Mucosa of stomach (tissue), 1 donor: ENCODE measurements around the gene TUFT1.
"Not testable (repeated sequence)": the region's sequence is repeated elsewhere in the genome, so short reads cannot be mapped to it uniquely, and the experiment has no call there.

Experiments
- H3K27me3 ChIP-seq: one replicate; pipeline ENCODE4 v1.7.0; 2013; ENCODE audit warnings: mild to moderate bottlenecking, low read length; ENCODE audit not compliant: control insufficient read depth, insufficient read depth
- H3K36me3 ChIP-seq: one replicate; pipeline ENCODE4 v1.7.0; 2013; ENCODE audit warnings: low read length; ENCODE audit not compliant: control insufficient read depth, insufficient read depth
- H3K4me1 ChIP-seq: one replicate; pipeline ENCODE4 v1.7.0; 2013; ENCODE audit warnings: mild to moderate bottlenecking, low read length; ENCODE audit not compliant: control insufficient read depth, insufficient read depth
- H3K4me3 ChIP-seq: one replicate; pipeline ENCODE4 v1.7.0; 2013; ENCODE audit warnings: low read length
- H3K9ac ChIP-seq: one replicate; pipeline ENCODE4 v1.7.0; 2013; ENCODE audit warnings: mild to moderate bottlenecking, low read length, moderate library complexity
- H3K9me3 ChIP-seq: one replicate; pipeline ENCODE4 v1.7.0; 2013; ENCODE audit warnings: mild to moderate bottlenecking, low read length, moderate library complexity; ENCODE audit not compliant: control insufficient read depth
- donor health status: Pancreatic carcinoma.

The TUFT1 gene

DNA sequence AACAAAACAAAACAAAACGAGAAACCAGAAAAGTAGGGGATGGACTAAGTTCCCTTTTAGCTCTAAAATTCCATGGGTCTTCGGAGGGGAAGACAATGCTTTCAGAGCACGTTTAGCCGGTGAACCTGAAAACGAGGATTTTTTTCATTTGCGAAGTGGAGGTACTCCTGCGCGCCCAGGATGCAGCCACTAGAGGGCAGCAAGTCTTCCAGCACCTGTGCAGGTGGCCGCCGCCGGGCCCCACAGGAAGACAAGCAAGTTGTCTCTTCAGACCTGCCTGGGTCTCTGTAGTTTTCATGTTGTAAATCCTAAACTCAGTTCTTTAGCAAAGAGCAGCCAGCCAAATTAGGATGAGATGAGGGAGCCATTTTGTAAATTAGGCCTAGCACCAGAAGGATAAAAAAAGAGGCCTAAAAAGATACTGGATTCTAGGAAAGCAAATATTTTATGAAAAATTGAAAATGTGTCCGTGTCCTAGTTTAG lies 54.1 kb downstream of the TUFT1 start:
- Histone ChIP-seq H3K9ac (no peak overlapping the region), H3K4me3 (no peak overlapping the region)

DNA sequence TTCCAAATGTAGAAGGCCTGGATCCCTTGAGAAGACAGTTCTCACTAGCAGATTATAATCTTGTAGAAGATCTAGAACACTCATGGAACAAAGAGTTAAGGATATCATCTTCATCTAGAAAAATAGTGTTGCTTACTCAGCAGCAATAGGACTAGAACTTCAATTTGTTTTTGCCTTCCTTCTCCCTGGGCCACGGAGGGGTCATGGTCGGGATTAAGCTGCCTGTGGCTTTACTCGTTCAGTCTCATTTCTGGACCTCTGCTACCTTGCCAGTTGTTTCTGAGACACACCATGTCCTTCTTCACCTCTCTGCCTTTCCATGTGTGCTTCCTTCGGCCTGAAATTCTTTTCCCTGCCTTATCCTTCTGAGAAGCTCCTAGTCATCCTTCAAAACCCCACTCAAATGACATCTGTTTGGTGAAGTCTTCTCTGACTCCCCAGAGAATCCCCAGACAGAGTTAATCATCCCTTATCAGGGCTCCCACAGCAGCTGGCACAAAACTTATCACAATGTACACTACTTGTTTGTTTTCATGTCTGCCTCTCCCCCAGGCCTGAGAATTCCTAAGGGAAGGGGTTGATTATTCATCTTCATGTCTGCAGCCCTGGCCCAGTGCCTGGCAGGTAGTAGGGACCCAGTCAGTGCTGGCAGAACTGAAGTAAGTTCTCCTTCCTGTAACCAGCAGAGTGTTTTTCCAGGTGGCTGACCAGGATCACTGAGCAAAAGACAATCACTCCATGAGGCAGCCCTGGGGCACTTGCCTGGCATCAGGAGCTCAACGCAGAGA lies 56.3 kb downstream of the TUFT1 start:
- Histone ChIP-seq H3K27me3 (no peaks in the 10 kb centered on the region), H3K9me3 (no peaks in the 10 kb centered on the region), H3K36me3 (no peaks in the 10 kb centered on the region), H3K4me3 (no peak overlapping the region), H3K9ac (no peak overlapping the region), H3K4me1 (no peaks in the 10 kb centered on the region)

More for the DNA sequence above, 54.1 kb downstream of the TUFT1 start:
- no peaks in the 10 kb centered on the region for H3K36me3 ChIP-seq
- no peaks in the 10 kb centered on the region for H3K9me3 ChIP-seq
- H3K27me3 ChIP-seq = no peaks in the 10 kb centered on the region
- H3K4me1 ChIP-seq = no peaks in the 10 kb centered on the region

DNA sequence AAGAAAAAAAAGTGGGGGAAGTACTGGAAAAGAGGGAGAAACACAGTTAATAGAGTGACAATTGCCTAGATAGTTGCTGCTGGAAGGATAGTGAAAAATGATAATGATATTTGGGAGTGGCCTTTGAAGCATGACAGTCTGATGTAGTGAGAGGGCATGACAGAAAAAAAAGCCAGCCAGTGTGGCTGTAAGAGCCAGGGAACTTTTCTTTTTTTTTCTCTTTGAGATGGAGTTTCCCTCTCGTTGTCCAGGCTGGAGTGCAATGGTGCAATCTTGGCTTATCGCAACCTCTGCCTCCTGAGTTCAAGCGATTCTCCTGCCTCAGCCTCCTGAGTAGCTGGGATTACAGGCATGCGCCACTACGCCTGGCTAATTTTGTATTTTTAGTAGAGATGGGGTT lies 62.4 kb downstream of the TUFT1 start:
- H3K4me1 ChIP-seq = peaks cover 13% of the 10 kb centered on the region
- not testable (repeated sequence) for H3K9ac ChIP-seq, H3K27me3 ChIP-seq, H3K36me3 ChIP-seq, H3K9me3 ChIP-seq, H3K4me3 ChIP-seq

DNA sequence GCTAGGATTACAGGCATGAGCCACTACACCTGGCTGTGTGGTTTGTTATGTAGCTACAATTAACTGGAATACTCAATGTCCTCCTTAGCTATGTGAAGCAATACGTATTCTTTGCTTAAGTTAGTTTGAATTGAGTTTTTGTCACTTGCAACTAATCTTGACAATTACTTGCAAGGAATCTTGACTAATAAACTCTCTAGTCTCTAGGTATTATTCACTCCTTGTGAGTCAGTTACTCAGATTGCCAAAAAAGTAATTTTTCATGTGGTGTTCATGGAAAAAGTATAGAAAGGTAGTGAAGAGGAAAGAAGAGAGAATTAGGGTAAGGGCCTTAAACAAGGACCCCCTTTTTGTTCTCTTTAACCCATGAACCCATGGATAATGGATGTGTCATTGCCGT lies 64.2 kb downstream of the TUFT1 start:
- Histone ChIP-seq H3K9me3 (no peaks in the 10 kb centered on the region), H3K4me1 (peaks cover 13% of the 10 kb centered on the region), H3K27me3 (no peaks in the 10 kb centered on the region), H3K36me3 (no peaks in the 10 kb centered on the region), H3K9ac (no peak overlapping the region), H3K4me3 (no peak overlapping the region)

DNA sequence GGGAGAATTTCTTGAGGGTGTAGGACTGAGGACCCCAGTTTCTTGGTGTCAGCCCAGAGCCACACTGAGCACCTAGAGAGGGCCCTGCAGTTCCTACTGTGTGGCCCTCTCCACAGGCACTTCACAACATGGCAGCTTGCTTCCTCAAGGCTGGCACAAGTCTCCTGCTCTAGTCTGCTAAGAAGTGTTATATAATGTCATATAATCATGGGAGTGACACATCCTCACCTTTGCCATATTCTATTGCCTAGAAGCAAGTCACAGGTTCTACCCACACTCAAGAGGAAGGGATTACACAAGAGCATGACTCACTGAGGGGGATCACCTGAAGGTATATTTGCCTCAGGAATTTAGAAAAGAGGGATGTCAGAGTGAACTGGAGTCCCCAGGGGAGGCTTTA lies 66.3 kb downstream of the TUFT1 start:
- Histone ChIP-seq H3K27me3 (no peaks in the 10 kb centered on the region), H3K9me3 (no peaks in the 10 kb centered on the region), H3K4me1 (peaks cover 15% of the 10 kb centered on the region), H3K9ac (no peak overlapping the region), H3K36me3 (no peaks in the 10 kb centered on the region), H3K4me3 (no peak overlapping the region)

DNA sequence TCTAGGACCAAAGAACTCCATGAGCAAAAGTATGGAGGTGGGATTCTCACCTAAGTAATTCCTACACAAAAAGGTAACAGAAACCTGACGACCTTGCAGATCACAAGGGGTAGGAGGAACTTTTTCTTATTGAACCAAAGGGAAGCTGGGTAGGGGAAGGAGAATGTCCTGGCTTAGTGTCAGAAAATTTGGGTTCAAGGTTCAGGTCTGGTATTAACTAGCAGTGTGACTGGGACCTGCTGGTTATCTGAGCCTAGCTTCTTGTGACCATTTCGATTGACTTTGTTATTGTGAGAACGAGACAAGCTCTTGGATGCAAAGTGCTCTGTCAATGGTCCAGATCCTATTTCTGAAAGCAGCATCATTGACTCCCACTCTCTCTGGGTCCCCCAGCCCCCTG lies 66.7 kb downstream of the TUFT1 start:
- Histone ChIP-seq H3K9me3 (no peaks in the 10 kb centered on the region), H3K9ac (no peak overlapping the region), H3K4me1 (peaks cover 18% of the 10 kb centered on the region), H3K4me3 (no peak overlapping the region), H3K36me3 (no peaks in the 10 kb centered on the region), H3K27me3 (no peaks in the 10 kb centered on the region)

DNA sequence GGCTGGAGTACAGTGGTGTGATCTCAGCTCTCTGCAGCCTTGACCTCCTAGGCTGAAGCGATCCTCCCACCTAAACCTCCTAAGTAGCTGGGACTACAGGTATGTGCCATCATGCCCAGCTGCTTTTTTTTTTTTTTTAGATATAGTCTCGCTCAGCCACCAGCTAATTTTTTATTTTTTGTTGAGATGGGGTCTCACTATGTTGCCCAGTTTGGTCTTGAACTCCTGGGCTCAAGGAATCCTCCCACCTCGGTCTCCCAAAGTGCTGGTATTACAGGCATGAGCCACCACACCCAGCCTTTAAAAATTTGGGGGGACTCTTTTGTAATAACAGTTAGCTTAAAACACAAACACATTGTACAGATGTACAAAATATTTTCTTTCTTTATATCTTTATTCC lies 70.0 kb downstream of the TUFT1 start:
- Histone ChIP-seq H3K36me3 (no peaks in the 10 kb centered on the region), H3K27me3 (no peaks in the 10 kb centered on the region), H3K9me3 (no peaks in the 10 kb centered on the region), H3K4me3 (no peak overlapping the region), H3K4me1 (peaks cover 25% of the 10 kb centered on the region), H3K9ac (no peak overlapping the region)

DNA sequence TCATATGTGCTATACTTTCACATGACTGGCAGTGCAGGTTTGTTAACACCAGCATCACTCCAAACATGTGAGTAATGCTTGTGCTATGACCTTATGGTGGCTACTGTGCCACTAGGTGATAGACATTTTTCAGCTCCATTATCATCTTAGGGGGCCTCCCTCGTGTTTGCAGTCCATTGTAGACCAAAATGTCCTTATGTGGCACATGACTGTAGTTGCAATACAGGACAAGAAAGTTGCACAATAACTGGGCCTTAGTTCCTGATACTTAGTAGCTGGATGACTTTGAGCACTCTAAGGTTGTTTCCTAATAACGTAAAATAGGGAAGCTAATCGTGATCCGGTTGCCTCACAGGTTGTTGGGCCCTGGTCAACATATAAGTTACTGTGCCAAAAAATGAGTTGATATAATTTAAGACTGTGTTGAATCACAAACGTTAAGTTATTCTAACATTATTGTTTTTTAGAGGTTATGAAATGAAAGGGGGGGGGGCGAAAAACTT lies 71.2 kb downstream of the TUFT1 start:
- no peak overlapping the region for H3K4me3 ChIP-seq
- H3K4me1 ChIP-seq = peaks cover 21% of the 10 kb centered on the region

DNA sequence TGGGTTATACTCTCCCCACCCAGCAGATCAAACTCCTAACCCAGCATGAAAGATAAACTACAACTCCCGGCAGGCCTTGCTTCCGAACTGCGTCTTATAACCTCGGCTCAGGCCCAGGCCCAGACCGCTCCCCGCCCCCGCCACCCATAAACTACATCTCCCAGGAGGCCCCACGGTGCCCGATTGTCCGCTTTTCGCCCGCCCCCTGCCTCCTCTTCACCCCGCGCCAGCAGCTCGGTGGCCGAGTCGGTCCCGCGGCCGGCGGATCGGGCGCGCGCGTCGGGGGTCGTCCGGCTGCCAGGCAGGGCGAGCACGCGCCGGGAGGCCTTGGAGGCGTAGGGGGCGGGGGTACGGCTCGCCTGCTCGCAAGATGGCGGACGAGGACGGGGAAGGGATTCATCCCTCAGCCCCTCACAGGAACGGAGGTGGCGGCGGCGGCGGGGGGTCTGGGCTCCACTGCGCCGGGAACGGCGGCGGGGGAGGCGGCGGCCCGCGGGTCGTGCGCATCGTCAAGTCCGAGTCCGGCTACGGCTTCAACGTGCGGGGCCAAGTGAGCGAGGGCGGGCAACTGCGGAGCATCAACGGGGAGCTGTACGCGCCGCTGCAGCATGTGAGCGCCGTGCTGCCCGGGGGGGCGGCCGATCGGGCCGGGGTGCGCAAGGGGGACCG lies 71.9 kb downstream of the TUFT1 start, which contains the start of gene SNX27:
Gene SNX27, plus strand, starts transcription at position 219 of the 669 bp plus-strand sequence. Its CDS starts 152 bp downstream, at position 371.
- peak within 1 kb of the TSS; percentile 81 for H3K9ac ChIP-seq
- no peaks in the 10 kb centered on the region for H3K9me3 ChIP-seq
- peak within 1 kb of the TSS; percentile 72 for H3K4me3 ChIP-seq
- H3K4me1 ChIP-seq = peaks cover 15% of the 10 kb centered on the region
- no peaks in the 10 kb centered on the region for H3K27me3 ChIP-seq
- H3K36me3 ChIP-seq = no peaks in the 10 kb centered on the region

More for the DNA sequence above, 71.2 kb downstream of the TUFT1 start:
- H3K36me3 ChIP-seq = no peaks in the 10 kb centered on the region
- peak overlapping the region; percentile 81 for H3K9ac ChIP-seq
- no peaks in the 10 kb centered on the region for H3K27me3 ChIP-seq
- H3K9me3 ChIP-seq = no peaks in the 10 kb centered on the region

DNA sequence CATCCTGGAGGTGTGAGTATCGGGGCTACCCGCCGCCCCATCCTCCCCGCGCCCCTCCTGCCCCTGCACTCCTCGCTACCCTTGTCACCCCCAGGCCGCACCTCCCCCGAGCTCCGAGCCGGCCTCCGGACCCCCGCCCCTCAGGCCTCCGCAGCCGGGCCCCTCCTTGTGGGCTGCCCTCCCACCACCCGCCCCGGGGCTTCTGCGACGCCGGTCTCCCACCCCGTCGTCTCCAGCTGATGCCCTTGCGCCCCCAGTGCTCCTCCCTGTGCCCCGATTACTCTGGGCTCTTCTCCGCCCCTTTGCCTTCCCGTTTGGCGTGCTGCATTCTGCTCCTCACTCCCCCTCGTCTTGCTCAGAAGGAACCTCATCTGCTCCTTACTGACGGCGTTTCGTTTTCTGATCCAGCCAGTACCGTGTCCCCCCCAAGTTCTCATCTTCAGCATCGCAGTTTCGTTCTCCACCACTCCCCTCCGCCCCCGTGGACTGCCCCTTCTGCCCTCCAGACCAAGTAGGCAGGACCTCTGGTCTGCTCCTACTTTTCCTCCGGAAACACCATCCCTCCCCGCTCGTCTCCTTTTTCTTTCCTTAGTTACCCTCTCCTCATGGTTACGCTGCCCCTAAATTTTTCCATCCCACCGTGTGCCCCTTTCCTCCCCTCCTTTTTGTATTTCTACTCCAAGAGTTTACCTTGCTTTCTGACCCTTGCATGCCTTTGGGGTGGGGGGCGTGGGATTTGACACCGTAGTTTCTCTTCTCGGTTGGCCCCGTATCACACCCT lies 72.6 kb downstream of the TUFT1 start:
- H3K9ac ChIP-seq = peak overlapping the region; percentile 81
- no peaks in the 10 kb centered on the region for H3K9me3 ChIP-seq
- peaks cover 17% of the 10 kb centered on the region for H3K4me1 ChIP-seq

DNA sequence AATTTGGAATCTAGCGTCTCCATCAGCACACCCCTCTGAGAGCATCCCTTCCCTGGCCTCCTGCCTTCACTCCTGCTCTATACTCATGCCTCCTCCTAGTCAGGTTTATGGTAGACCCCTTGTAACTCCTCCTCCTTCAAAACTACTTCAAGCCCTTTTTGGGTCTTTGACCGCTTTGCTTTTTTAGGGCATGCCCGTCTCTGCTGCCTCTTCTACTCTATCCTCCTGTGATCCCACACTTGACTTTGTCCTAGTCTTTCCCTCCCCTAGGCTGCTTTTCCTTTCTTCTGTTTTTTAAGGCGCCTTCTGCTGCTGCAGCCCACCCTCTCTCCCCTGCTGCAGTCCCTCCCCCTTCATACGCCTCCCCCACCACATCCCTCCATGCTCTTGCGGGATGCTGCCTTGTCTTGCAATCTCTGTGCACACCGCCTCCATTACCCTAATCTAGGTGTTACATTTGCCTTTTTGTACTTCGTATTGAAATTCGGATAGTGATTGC lies 73.2 kb downstream of the TUFT1 start:
- Histone ChIP-seq H3K9ac (peak overlapping the region; percentile 81), H3K4me1 (peaks cover 22% of the 10 kb centered on the region), H3K9me3 (no peaks in the 10 kb centered on the region), H3K36me3 (no peaks in the 10 kb centered on the region), H3K27me3 (no peaks in the 10 kb centered on the region), H3K4me3 (peak overlapping the region; percentile 72)

More for the DNA sequence above, 72.6 kb downstream of the TUFT1 start:
- H3K4me3 ChIP-seq = peak overlapping the region; percentile 72
- H3K27me3 ChIP-seq = no peaks in the 10 kb centered on the region
- H3K36me3 ChIP-seq = no peaks in the 10 kb centered on the region
